Activated CD8-positive, alpha-beta memory T cell treated with anti-CD3 and anti-CD28 coated beads for 36 hours (primary cell): ENCODE data around the gene CHD1L. TPM values are rescaled to one million over a fixed set of nuclear protein-coding genes. Genes with fewer than 3 reads are reported as not detected.
"Not testable (repeated sequence)": the region's sequence is repeated elsewhere in the genome, so short reads cannot be mapped to it uniquely, and the experiment has no call there.

Experiments used
- CTCF ChIA-PET: fragments of 350-600 bp; sonication (Branson Sonifier 250); formaldehyde crosslinking; loops from one replicate; lab custom pipeline; 2021; ENCODE audit warnings: antibody characterized with exemption; lab: Charles Lee
- POLR2A ChIA-PET: fragments of 350-600 bp; sonication (Branson Sonifier 250); formaldehyde crosslinking; loops from one replicate; lab custom pipeline; 2021; ENCODE audit warnings: antibody characterized with exemption; lab: Charles Lee
- total RNA-seq, 2 experiments: library from RNA; stranded (reverse); gene quantifications; one replicate each; pipeline ENCODE4 v1.2.3, GENCODE V29; 2021

Gene CHD1L
- 10 to 100 TPM; 67.9 to 69.6 TPM for total RNA-seq

DNA sequence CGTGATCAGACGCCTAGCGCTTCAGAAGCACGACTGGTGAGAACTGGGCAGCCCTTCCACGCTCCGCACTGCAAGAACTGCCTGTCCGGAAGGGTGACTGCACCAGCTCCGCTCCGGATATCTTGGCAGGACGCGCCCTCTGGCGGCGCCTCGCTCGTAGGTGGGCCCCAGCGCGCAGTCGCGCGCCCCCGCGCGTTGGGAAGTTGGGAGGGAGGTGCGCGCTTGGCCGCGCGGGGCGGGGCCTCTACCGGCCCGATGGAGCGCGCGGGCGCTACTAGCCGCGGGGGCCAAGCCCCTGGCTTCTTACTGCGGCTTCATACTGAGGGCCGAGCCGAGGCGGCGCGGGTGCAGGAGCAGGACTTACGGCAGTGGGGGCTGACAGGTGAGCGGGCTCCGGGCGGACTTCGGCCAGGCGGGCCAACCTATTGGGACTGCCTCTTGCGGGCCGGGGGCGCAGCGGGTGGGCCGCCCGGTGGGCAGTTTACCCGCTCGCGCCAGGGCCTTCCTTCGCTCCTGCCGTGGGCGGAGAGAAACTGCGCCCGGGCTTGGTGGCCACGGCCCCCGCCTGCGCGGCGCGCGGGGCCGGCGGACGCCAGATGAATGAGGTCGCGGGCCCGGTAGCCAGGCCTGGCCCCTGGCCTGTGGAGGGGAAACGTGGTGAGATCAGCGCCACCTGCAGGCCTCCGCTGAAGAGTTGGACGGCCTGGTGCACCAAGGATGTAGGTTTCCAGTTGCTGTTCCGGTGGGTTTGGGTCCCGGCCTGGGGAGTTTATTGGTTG lies at the start of gene CHD1L:
Gene CHD1L, plus strand, starts transcription at position 236 of the 779 bp plus-strand sequence. Its CDS starts 20 bp downstream, at position 256.
- POLR2A ChIA-PET = interaction anchor here (1.3 to 2.4 kb wide), 3 partner anchors 69 to 158 kb away, joined by 3 to 17 read pairs (median 14); no protein-coding TSS in a partner anchor
- CTCF ChIA-PET = interaction anchor here (0.6 to 3.4 kb wide), 16 partner anchors 10 to 201 kb away, joined by 3 to 26 read pairs (median 4); partner anchors contain the start of genes FMO5 and PRKAB2

DNA sequence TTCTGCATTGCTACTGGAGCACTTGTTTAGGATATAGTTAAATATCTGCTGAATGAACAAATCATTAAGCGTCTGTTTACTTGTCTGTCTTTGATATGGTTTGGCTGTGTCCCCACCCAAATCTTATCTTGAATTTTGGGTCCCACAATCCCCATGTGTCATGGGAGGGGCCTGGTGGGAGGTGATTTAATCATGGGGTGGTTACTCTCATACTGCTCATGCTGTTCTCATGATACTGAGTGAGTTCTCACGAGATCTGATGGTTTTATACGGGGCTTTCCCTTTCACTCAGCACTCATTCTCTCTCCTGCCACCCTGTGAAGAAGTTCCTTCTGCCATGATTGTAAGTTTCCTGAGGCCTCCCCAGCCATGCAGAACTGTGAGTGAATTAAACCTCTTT lies 45.2 kb upstream of the CHD1L start:
- POLR2A ChIA-PET, CTCF ChIA-PET: not testable (repeated sequence)

DNA sequence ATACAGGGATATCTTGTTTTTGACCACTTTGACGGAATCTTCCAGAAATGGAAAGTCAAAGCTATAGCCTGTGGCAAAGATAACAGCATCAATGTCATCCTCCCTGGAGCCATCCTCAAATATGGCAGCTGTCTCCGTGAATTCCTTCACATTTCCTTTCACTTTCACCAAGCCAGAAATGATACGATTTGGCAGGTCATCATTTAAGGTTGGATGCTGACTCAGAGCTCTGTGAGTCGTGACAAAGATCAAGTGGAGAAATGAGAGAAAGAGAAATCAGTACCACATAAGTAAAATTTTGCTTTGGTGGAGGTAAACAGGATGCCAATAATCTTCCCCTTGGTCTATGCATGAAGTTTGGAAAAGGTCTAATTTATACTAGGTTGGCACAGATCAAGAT lies 41.2 kb upstream of the CHD1L start:
- ChIA-PET POLR2A (no interaction called here), CTCF (interaction anchor here (1.1 kb wide), 1 partner anchor 14 kb away, joined by 3 read pairs; no protein-coding TSS in a partner anchor)

DNA sequence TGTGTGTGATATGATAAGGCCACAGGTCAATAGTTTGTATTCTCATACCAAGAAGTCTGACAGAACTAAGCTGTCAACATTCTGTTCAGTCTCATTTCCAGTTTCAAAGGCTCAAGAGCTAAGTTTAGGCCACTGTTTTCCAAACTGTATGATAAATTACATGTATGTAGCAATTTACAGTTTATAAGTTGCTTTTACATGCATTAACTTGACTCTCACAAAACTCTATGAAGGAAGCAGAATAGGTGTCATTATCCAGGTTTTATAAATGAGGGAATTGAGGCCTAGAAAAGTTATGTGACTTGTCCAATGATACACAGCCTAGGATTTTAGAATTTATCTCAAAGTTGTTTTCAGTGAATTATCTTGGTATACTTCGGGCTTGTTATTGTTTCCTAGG lies 40.7 kb upstream of the CHD1L start:
- CTCF ChIA-PET = no interaction called here
- POLR2A ChIA-PET = no interaction called here

DNA sequence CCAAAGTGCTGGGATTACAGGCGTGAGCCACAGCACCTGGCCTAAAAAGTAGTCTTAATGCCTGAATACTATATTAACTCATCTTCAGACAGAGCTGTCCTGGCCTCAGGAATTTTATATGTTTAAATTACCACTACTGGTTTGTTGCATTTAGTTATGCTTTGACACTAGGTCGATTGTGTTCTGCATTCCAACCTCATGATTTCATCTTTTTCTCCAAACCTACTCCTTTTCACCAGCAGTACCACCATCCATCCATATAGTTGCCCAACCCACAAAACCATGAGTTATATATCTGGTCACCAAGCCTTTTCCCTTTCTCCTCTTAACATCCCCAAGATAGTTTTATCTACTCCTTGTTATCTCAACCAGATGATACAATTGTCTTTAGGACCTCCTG lies 39.9 kb upstream of the CHD1L start:
- CTCF ChIA-PET = no interaction called here
- POLR2A ChIA-PET = no interaction called here

DNA sequence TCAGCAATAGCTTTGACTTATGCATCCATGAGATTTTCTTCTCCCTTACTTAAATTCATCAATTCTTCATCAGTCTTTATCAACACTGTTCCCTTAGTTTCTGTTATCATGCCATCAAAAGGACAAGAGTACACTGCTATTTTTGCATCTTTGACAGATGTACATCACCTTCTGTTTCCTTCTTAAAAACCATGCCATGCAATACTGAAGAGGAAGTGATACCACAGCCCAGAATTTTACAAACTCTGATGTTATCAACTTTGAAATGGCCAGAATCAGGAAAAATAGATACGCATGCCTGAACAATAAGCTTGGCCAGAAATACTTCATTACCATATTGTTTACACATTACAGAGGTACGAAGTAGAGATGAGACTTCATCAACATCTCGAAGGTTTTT lies 38.4 kb upstream of the CHD1L start:
- ChIA-PET CTCF (no interaction called here), POLR2A (no interaction called here)

DNA sequence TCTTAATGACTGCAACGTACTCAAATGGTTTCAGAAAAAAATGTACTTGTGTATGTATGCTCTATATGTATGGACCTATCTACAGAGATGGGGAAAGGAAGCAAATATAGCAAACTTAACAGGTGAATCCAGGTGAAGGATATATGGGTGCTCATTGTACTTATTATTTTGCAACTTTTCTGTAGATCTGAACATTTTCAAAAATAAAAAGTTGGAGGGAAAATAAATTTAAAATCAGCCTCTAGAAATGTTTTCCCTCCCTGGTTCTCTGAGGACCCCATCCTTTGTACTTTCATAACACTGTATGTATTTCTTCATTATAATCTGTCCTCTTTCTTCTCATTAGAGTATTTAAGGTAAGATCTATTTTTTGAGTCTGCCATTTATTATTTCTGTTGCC lies 35.3 kb upstream of the CHD1L start:
- POLR2A ChIA-PET = no interaction called here
- CTCF ChIA-PET = no interaction called here

DNA sequence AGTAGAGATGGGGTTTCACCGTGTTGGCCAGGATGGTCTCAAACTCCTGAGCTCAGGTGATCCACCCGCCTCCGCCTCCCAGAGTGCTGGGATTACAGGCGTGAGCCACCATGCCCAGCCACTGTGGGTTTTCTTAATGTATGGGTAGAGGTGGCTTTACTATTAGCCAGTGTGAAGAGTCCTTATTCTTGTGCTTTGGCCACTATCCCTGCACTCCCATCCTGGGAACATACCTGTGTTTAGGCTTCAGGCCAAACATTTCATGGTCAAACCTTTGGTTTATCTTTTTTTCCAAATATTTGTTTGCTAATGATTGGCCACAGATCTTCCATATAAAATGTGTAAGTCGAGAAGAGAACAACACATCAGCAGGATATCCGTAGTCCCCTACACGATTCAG lies 33.9 kb upstream of the CHD1L start:
- POLR2A ChIA-PET = no interaction called here
- CTCF ChIA-PET = no interaction called here

DNA sequence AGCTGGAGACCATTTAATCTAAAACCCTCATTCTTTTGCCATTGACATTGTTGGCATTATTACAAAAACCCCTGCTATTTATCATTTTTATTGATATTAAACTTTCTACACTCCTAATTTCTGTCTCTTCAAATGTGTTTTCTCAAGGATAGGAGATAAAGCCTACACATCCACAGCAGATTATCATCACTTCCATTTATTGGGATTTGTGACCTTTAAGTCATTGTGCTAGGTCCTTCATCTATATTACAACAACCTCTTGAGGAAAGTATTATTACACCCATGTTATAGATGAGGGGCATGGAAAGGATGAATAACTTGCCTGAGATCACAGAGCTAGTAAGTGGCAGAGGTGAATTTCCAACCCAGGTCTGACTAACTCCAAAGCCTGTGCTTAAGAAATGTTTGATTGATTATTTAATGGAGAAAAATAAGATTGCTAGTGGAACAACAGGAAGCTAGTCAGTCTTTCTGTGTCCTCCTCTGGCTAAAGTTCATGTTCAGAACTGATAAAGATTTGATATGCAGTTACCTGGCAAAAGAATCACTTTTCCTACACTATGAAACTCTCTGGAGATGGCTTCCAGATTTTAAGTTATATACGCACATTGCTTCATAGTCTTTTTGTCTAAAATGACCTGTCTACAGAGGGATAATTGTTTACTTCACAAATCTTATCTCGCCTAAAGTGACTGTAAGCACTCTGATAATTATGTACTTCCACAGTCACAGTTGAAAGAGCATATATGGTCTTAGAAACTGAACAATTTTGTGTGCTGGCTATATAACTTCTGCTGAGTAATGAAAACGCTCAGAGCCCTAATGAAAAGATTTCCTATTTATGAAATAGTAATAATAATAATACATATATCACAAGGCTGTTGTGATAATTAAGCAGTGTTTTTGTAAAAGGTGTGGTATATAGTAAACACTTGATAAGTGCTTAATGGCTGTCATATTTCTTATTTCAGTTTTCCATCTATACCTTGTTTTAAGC lies 32.4 kb upstream of the CHD1L start:
- ChIA-PET CTCF (interaction anchor here (1.0 kb wide), 1 partner anchor 33 kb away, joined by 3 read pairs; the partner anchor contains the start of gene CHD1L), POLR2A (no interaction called here)

DNA sequence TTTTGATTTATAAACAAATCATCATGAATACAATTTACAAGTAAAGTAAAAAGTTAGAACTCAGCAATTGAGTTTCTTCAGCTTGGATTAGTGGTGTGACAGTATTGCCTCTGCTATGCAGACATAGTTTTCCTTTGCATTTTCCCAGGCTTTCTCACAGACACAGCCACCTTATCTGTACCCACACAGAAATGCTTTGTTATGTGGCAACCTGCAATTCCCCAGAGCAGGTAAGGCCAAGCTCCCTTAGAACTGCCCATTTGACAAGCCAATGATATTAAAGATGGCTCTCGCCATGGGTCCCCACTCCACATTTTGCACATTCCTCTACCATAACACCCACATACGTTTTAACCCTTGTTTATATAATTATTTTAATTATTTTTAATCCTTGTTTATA lies 31.5 kb upstream of the CHD1L start:
- ChIA-PET CTCF (no interaction called here), POLR2A (no interaction called here)

DNA sequence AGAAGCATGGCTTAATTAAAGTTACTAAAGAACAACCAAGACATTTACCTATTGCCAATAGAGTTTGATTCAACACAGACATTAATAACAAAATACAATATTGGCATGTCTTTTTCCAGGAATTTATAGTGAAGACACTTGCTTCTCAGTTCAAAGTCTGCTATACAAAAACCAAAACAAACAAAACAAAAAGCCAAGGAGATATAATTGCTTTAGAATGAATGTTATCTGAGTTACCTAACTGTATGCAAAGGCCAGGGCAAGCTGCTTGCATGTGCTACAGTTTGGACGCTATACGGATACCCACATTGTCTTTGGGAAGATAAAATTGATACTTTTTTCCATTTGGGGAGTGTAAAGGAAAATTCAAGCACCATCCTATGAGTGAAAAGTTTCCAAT lies 30.9 kb upstream of the CHD1L start:
- POLR2A ChIA-PET = no interaction called here
- CTCF ChIA-PET = no interaction called here

DNA sequence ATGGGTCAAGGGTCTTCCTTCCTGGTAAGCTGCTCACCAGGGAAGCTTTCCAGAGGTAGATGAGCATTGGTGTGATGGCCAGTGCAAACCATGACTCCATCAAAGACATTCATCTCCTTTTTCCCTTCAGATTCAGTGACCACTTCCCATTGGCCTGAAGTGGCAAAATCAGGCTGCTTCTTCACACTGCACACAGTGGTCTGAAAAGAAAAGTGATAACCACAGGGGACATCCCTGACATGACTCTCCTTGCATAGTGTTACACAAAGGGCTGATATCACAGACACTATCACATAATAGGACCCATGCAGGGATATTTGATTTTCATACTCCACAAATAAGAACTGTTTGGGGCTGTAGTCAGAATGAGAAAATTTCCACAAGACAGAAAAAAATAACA lies 29.2 kb upstream of the CHD1L start:
- POLR2A ChIA-PET = no interaction called here
- CTCF ChIA-PET = no interaction called here

DNA sequence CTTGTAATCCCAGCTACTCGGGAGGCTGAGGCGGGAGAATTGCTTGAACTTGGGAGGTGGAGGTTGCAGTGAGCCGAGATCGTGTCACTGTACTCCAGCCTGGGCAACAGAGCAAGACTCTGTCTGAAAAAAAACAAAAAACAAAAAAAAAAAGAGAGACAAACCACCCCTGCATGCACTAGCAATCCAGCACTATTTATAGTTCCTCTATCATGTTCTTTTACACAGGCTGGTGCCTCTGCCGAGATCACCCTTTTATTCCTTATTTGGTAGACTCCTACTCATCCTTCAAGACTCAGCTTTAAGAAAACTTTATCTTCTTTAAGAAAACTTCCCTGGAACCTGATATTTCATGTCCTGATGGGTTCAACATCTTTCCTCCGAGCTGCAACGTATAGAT lies 28.2 kb upstream of the CHD1L start:
- CTCF ChIA-PET = no interaction called here
- POLR2A ChIA-PET = no interaction called here

DNA sequence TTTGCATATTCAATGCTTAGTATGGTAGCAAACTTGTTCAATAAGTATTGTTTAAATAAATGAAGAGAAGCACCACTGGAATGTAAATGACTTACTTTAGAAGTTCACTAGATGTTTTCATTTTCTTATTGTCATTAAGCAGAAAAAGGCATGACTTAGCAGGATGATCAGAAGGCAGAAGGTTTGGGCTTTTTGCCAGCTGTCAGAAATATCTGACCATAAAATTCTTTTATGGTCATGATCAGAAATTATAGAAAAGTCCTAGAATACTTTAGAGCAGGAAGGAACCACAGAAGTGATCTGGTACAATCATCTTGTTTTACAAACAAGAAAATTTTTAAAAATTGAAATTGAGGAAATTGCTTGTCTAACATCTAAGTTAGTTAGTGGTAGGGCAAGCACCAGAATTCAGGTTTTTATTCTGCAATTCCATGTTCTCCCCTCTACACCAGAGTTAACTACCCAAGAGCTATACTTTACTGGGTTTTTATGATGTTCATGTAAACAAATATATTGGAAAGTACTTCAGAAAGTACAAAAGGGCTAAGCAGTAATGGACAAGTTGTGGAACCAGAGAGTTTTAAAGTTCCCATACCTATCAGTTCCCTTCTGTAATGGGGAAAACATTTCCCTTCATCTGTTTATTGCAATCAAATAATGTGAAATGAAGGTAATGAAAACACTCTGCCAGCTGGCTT lies 27.5 kb upstream of the CHD1L start:
- POLR2A ChIA-PET = no interaction called here

DNA sequence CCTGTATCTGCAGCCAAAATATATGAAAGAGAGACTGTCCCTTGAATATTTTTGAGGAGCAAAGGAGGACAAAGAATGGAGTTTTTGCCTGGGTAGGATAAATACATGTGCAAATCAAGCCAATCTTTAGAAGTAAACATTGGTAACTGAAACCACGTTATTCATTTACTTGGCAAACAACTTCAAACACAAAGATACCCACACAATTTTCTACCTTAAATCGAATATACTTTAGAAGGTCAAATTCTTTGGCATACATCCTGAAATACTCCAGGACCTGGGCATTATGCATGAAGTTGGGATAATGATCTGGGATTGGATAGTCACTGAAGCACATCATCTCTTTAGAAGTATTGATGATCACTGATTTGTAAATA lies 27.0 kb upstream of the CHD1L start:
- POLR2A ChIA-PET = no interaction called here
- CTCF ChIA-PET = no interaction called here

More for the DNA sequence above, 27.5 kb upstream of the CHD1L start:
- CTCF ChIA-PET = no interaction called here

DNA sequence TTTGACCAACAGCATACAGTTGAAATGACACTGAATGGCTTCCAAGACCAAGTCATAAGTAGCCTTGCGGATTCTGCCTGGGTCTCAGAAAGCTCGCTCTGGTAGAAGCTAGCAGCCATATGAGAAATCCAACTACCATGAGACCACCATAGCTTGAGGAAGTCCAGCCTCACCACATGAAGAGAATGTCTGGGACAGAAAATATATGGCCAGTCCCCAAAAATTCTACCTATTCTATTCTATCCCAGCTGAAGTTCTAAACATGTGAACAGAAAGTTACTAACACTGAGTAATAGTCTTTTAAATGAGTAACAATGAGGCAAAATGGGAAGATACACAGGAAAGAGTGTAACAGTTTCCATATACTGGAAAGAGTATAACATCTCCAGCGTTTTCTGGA lies 26.4 kb upstream of the CHD1L start:
- ChIA-PET POLR2A (interaction anchor here (0.6 kb wide), 1 partner anchor 132 kb away, joined by 5 read pairs; no protein-coding TSS in a partner anchor), CTCF (no interaction called here)

DNA sequence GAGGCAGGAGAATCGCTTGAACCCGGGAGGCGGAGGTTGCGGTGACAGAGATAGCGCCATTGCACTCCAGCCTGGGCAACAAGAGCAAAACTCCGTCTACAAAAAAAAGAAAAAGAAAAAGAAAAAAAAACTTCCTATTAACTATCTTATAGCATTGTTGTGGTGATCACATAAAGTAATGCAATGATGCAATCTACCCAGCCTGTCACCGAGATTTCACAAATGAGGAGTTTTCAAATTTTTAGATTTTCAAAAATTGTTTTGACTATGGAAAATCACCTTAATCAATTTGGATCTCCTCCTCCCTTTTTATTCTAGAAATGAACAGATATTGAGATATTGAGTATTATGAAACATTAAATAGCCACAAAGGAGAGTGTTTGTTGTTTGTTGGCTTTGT lies 25.3 kb upstream of the CHD1L start:
- ChIA-PET CTCF (no interaction called here), POLR2A (no interaction called here)

DNA sequence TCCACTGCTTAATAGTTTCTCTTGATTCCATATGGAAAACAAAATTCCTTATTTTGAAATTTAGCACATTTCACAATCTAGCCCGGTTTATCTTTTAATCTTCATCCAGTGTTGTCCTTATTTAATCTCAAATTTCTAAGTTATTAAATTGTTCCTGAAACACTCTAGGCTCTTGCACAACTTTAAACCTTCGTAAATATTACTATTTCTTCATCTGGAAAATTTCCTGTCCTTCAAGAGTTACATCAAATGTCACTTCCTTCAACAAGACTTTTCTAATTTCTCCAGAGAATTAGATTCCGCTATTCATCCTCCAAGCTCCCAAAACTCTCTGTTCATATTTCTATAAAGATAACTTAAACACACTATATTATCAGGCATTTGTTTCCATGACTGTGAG lies 23.9 kb upstream of the CHD1L start:
- CTCF ChIA-PET = no interaction called here

More for the DNA sequence above, 23.9 kb upstream of the CHD1L start:
- POLR2A ChIA-PET = no interaction called here
